ENCODE measurements around the gene KRT31. TPM values are rescaled to one million over a fixed set of nuclear protein-coding genes. Genes with fewer than 3 reads are reported as not detected.
"Not testable (repeated sequence)": the region's sequence is repeated elsewhere in the genome, so short reads cannot be mapped to it uniquely, and the experiment has no call there.

Gene KRT31
- not detected in 2 replicates for total RNA-seq (2014; rRNA removed; shearing (Covaris generic))

DNA sequence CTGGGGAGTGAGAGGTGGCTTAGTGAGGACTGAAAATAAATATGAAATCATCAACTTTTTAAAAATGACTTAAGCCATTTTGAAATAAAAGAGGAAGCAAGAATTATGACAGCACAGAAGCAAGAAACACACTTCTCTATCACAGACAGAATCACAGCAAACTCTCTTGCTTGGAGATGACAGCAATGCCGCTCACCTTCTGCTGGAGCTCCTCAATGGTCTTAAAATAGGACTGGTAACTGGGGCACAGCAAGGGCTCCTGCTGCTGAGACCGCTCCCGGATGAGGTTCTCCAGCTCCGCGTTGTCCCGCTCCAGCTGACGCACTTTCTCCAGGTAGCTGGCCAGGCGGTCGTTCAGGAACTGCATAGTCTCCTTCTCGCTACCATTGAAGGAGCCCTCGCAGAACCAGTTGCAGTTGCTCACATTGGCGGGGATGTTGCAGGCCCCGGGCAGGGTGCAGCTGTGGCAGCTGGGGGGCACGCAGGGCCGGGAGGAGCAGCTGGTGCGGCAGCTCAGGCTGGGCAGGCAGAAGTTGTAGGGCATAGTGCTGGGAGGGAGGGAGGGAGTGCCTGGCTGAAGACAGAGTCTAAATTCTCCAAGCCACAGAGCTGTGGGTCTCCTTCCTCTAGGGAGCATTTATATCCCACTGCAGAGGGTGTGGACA, at the start of gene KRT31:
Gene KRT31 (minus strand): TSS at position 613 of the 665 bp plus-strand sequence. CDS start 69 bp downstream, at position 544.
- in situ Hi-C loops (cut with HindIII; ENCODE audit: low sequenced_read_pairs), result no loop called here
- DNase-seq (ENCODE audit: low spot score), result peak; percentile 88

DNA sequence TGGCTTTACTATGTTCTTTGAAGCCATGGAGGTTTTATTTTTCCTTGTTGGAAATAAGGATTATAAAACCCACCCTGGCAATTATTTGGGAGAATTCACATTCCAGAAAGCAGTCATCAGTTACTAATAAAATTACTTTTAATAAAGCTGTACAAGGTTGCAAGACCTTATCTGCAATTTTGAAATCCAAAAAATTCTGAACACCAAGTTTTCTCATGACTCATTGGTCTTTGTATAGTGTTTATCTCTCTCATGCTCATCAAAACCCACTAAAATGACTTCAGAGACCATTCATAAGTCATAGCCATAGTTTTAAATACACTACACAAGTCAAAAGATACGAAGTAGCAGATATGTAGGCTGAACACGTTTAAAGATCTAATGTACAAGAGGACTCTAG, 49.4 kb upstream of the KRT31 start:
- in situ Hi-C loops (cut with HindIII; ENCODE audit: low sequenced_read_pairs), result no loop called here
- no peak for DNase-seq (ENCODE audit: low spot score)

GRCh38 chr17:41444640-41445039, 47.2 kb upstream of the KRT31 start:
- DNase-seq (ENCODE audit: low spot score), result no peak

DNA sequence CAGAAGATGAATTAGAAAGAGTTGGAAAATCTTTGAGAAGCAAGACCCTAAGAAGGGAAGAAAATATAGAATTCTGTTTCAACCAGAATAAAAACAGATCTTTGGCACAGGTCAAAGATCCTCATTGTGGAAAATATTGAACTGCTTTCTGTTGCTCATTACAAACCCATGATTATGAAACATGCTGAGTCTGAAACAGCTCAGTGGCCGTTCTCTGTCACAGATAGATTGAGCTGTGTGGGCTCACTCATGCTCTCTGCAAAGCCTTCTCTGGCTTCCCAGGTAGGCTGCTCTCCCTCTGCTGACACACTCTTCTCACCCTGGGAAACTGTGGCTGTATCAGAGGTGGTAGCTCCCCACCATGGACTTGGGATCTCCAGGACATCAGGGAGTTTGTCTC, 46.8 kb upstream of the KRT31 start:
- DNase-seq (ENCODE audit: low spot score), result no peak
- in situ Hi-C loops (cut with HindIII; ENCODE audit: low sequenced_read_pairs), result no loop called here

More at GRCh38 chr17:41444640-41445039, 47.2 kb upstream of the KRT31 start:
- in situ Hi-C loops (cut with HindIII; ENCODE audit: low sequenced_read_pairs), result no loop called here

DNA sequence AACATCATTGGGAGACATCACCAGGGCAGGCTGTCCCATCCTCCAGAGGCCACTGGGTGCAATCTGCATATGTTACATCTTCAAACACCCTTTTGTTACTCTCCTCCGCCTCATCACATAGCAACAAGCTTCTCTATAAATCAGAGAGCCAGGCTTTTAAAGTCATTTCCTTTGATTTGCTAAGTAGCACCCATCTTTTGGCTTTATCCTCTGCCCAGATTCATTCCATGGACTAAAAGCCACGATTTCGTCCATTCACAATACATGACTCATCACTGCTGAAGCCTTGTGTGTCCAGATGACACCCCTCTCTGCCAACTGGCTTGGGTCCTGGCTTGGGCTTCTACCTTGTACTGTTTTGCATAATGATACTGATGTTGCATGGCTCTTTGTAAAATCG, 45.3 kb upstream of the KRT31 start:
- in situ Hi-C loops (cut with HindIII; ENCODE audit: low sequenced_read_pairs), result no loop called here
- no peak for DNase-seq (ENCODE audit: low spot score)

DNA sequence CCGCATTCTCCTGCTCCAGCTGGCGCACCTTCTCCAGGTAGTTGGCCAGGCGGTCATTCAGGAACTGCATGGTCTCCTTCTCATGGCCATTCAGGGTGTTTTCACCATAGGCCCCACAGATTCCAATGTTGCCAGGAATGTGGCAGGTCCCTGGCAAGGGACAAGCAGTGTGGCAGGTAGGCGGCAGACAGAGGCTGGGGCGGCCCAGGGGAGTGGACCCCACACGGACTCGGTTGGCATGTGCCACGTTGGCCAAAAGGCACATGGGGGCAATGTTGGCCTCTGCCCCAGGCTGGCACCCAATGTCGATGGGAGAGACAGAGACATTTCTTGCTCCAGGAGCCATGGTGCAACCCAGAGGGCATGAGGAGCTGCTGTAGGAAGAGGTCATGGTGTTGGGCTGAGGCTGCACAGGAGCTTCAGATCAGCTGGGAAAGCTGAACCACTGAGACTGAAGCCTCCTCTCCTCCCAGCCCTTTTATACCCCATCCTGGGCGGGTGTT, 43.2 kb upstream of the KRT31 start, which contains the start of gene KRT38:
Gene KRT38 (minus strand): TSS at position 453 of the 503 bp plus-strand sequence. CDS start 62 bp downstream, at position 391.
- in situ Hi-C loops (cut with HindIII; ENCODE audit: low sequenced_read_pairs), result no loop called here
- no peak for DNase-seq (ENCODE audit: low spot score)

- DNase-seq (ENCODE audit: low spot score), result no peak
- in situ Hi-C loops (cut with HindIII; ENCODE audit: low sequenced_read_pairs), result no loop called here
Observed at GRCh38 chr17:41439375-41439774, 42.0 kb upstream of the KRT31 start.

DNA sequence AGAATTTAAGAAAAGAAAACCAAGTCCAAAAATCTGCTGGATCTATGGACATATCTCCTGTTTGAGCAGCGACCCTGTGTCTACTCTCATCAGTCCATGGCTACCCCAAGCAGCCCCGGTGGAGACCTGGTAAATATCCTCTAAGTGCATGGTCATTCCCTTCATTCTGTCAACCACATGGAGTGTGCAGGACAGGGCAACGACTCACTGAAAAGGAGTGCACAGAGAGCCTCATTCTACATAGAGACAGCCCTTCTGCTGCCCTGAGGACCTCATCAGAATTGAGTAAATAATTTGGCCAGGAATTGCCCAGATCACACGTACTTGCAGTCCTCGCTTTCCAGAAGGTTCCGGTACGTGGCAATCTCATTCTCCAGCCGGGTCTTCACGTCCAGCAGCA, 40.4 kb upstream of the KRT31 start:
- DNase-seq (ENCODE audit: low spot score), result no peak
- in situ Hi-C loops (cut with HindIII; ENCODE audit: low sequenced_read_pairs), result no loop called here

GRCh38 chr17:41437254-41437653, 39.8 kb upstream of the KRT31 start:
- in situ Hi-C loops (cut with HindIII; ENCODE audit: low sequenced_read_pairs), result no loop called here
- DNase-seq (ENCODE audit: low spot score), result no peak

DNA sequence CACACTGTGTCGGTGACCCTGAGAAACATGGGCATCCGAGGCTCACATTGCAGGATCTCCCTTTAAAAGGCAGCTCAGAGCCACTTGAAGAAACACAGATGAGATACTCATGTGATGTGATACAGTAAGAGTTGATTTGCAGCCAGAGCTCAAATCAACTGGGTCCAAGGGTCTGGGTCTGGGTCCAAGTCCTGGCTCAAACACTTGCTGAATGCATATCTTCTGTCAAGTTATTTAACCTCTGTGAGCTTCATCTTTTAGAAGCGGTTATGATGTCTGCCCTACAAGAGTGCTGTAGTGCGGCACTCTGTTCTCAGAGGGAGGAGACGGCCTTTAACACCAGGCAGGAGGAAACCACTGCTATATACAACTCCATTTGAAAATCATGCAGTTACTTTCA, 37.0 kb upstream of the KRT31 start:
- in situ Hi-C loops (cut with HindIII; ENCODE audit: low sequenced_read_pairs), result no loop called here
- DNase-seq (ENCODE audit: low spot score), result no peak

- in situ Hi-C loops (cut with HindIII; ENCODE audit: low sequenced_read_pairs), result no loop called here
Observed at GRCh38 chr17:41434005-41434404, 36.6 kb upstream of the KRT31 start.

DNA sequence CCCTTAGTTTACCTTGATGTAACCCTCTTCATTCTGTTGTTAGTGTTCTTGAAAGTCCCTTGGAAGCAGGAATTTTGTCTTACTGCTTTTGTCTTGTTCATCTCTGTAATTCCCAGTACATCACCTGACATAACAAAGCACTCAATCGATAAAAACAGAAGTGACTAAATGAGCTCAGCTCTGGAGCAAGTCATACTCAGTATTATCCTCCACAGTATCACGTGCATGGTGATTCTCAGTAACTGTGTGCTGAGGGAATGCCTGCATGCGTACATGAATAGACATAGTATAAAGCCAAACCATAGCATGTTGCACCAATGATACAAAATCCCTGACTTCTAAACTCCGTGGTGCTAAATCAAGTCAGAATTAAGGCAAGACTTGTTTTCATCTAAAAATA, 36.2 kb upstream of the KRT31 start:
- in situ Hi-C loops (cut with HindIII; ENCODE audit: low sequenced_read_pairs), result no loop called here
- DNase-seq (ENCODE audit: low spot score), result no peak

More at GRCh38 chr17:41434005-41434404, 36.6 kb upstream of the KRT31 start:
- no peak for DNase-seq (ENCODE audit: low spot score)

DNA sequence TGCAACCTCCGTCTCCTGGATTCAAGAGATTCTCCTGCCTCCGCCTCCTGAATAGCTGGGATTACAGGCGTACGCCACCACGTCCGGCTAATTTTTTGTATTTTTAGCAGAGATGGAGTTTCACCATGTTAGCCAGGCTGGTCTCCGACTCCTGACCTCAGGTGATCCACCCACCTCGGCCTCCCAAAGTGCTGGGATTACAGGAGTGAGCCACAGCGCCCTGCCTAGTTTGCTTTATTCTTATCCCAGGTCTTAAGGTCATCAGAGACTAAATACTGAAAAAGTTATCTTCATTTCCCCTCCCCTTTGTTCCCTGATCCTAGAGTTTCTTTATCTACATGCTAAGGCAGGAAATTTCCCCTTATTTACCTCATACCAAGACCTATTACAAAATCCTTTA, 33.0 kb upstream of the KRT31 start:
- DNase-seq (ENCODE audit: low spot score); in situ Hi-C loops (cut with HindIII; ENCODE audit: low sequenced_read_pairs): not testable (repeated sequence)

DNA sequence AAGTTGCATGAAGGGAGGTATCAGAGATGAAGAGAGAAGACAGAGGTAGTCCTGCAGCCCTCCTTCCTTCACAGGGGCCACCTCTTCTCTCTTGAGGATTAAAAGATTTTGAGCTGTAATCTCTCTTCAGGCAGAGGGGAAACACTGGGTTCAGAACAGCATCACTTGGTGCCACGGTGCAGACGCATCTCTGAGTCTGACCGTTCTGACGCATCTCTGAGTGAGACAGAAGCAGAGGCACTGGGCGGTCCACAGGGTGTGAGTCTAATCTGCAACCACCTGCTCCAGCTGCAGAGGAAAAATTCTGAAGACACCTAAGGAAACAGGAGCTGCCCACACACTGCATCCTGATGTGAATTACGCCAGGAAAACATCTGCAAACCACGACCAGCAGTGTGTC, 32.3 kb upstream of the KRT31 start:
- DNase-seq (ENCODE audit: low spot score), result no peak
- in situ Hi-C loops (cut with HindIII; ENCODE audit: low sequenced_read_pairs), result no loop called here

GRCh38 chr17:41428591-41429291, 31.3 kb upstream of the KRT31 start:
- in situ Hi-C loops (cut with HindIII; ENCODE audit: low sequenced_read_pairs), result no loop called here
- no peak for DNase-seq (ENCODE audit: low spot score)

- in situ Hi-C loops (cut with HindIII; ENCODE audit: low sequenced_read_pairs), result no loop called here
- no peak for DNase-seq (ENCODE audit: low spot score)
Observed at GRCh38 chr17:41424111-41424635, 26.8 kb upstream of the KRT31 start, which contains the start of gene KRT37. TSS of gene KRT37 (minus strand) at chr17:41424585. CDS start at chr17:41424523, 62 bp downstream.

DNA sequence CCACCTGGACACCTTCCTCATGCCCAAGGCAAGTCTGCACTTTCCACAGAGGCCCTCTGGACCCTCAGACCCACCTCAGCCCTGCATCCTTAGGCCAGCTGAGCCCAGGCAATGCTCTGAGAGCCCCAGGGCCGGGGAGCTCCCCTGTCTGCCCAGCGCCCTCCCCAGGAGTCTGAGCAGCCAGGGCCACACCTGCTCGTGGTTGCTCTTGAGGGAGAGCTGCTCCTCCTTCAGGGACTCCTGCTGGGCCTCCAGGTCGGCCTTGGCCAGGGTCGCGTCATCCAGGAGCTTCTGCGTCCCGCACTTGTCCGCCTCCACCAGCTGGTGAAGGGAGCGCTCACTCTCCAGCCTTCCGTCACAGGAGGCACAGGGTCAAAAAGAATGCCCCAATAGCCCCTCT, 25.2 kb upstream of the KRT31 start:
- in situ Hi-C loops (cut with HindIII; ENCODE audit: low sequenced_read_pairs); DNase-seq (ENCODE audit: low spot score): not testable (repeated sequence)

DNA sequence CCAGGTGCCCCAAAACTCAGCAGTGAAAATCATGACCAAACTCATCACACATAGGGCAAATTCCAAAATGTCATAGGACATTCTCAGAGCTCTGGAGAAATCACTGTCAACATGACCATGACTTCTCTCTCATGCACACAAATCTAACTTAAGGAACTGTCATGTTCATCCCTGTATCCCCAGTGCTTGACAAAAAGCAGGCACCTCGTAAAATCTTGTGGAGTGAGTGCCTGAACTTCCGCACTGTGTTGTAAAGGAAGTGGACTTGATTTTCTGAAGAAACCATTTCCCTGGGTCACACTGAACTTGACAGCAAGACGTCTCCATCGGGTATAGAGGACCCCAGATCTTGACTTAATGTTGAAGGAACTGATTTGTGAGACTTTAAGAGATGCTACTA, 24.2 kb upstream of the KRT31 start:
- in situ Hi-C loops (cut with HindIII; ENCODE audit: low sequenced_read_pairs), result no loop called here
- DNase-seq (ENCODE audit: low spot score), result no peak

DNA sequence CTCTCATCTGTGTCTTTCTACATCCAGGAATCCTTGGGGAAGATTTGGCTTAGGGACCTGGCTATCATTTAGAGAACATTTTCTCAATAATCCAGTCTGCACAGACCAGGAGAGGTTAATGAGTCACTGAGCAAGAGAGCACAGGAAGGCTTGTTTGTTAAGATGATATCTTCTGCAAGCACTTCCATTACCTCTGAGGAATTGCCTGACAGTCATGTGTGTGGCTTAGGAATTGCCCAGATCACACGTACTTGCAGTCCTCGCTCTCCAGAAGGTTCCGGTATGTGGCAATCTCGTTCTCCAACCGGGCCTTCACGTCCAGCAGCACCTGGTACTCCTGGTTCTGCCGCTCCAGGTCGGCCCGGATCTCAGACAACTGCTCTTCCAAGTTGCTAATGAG, 23.7 kb upstream of the KRT31 start:
- in situ Hi-C loops (cut with HindIII; ENCODE audit: low sequenced_read_pairs), result no loop called here
- DNase-seq (ENCODE audit: low spot score), result no peak

- in situ Hi-C loops (cut with HindIII; ENCODE audit: low sequenced_read_pairs), result no loop called here
- no peak for DNase-seq (ENCODE audit: low spot score)
Observed at GRCh38 chr17:41420134-41420533, 22.7 kb upstream of the KRT31 start.

Data from G401 (cell line).